CD4-positive, alpha-beta memory T cell (primary cell): ENCODE data around the gene TOB1. TPM values are rescaled to one million over a fixed set of nuclear protein-coding genes. Genes with fewer than 3 reads are reported as not detected.

Source experiments
- CTCF ChIA-PET: fragments of 350-600 bp; sonication (Branson Sonifier 250); formaldehyde crosslinking; loops from one replicate; lab custom pipeline; 2021; ENCODE audit warnings: inconsistent platforms; ENCODE audit not compliant: partially characterized antibody; lab: Charles Lee
- POLR2A ChIA-PET: fragments of 350-600 bp; sonication (Branson Sonifier 250); formaldehyde crosslinking; loops from one replicate; lab custom pipeline; 2021; ENCODE audit not compliant: partially characterized antibody; lab: Charles Lee
- DNase-seq, 5 donors: peaks; one replicate each; pipeline versions ENCODE4 v3.0.0 to v3.0.0-alpha.2; 2020 to 2022; ENCODE audit warnings: mixed read lengths in 1 of 5
- H3K27ac ChIP-seq: one replicate; pipeline ENCODE4 v1.7.0; 2013; ENCODE audit warnings: low read depth, low read length
- H3K27me3 ChIP-seq: 2 replicates; pipeline ENCODE4 v1.7.0; 2013; ENCODE audit warnings: mild to moderate bottlenecking, low read length, moderate library complexity; ENCODE audit not compliant: insufficient read depth
- H3K36me3 ChIP-seq: 2 replicates; pipeline ENCODE4 v1.7.0; 2013; ENCODE audit warnings: mild to moderate bottlenecking, low read length, moderate library complexity; ENCODE audit not compliant: insufficient read depth
- H3K4me1 ChIP-seq: 2 replicates; pipeline ENCODE4 v1.7.0; 2013; ENCODE audit warnings: mild to moderate bottlenecking, low read length, moderate library complexity; ENCODE audit not compliant: insufficient read depth
- H3K4me3 ChIP-seq, 2 donors: one replicate each; pipeline ENCODE4 v1.7.0; 2013; ENCODE audit warnings: low read length in 2 of 2, mild to moderate bottlenecking in 1 of 2
- H3K9me3 ChIP-seq, 2 donors: one replicate each; pipeline ENCODE4 v1.7.0; 2013; ENCODE audit warnings: low read length in 2 of 2, control low read depth in 1 of 2; ENCODE audit not compliant: control insufficient read depth in 1 of 2
- H3K27ac Mint-ChIP-seq, 7 donors: one replicate each; pipeline ENCODE4 v1.8.0; 2020 to 2021; ENCODE audit warnings: mixed read lengths in 7 of 7, mild to moderate bottlenecking in 6 of 7, inconsistent platforms in 3 of 7, moderate library complexity in 3 of 7
- H3K27me3 Mint-ChIP-seq, 2 donors: one replicate each; pipeline ENCODE4 v1.8.0; 2020 to 2021; ENCODE audit warnings: mixed read lengths in 2 of 2
- H3K36me3 Mint-ChIP-seq, 2 donors: one replicate each; pipeline ENCODE4 v1.8.0; 2020 to 2021; ENCODE audit warnings: mixed read lengths in 2 of 2, inconsistent platforms in 1 of 2, mild to moderate bottlenecking in 1 of 2
- H3K4me1 Mint-ChIP-seq, 4 donors: one replicate each; pipeline ENCODE4 v1.8.0; 2020 to 2021; ENCODE audit warnings: mixed read lengths in 4 of 4, mild to moderate bottlenecking in 1 of 4
- H3K4me3 Mint-ChIP-seq, 8 donors: one replicate each; pipeline ENCODE4 v1.8.0; 2020 to 2021; ENCODE audit warnings: mixed read lengths in 8 of 8, mild to moderate bottlenecking in 7 of 8, moderate library complexity in 6 of 8, inconsistent platforms in 3 of 8
- H3K9me3 Mint-ChIP-seq, 8 donors: one replicate each; pipeline ENCODE4 v1.8.0; 2020 to 2021; ENCODE audit warnings: mixed read lengths in 8 of 8, mild to moderate bottlenecking in 5 of 8, inconsistent platforms in 3 of 8, moderate library complexity in 1 of 8
- intact Hi-C: fragments of 100-400 bp; cut with micrococcal nuclease; formaldehyde crosslinking; loops from one replicate; pipeline ENCODE4 v1.15.1; 2023
- polyA plus RNA-seq, 2 donors: library from polyadenylated mRNA; unstranded; fragments of 300-500 nt; fragmentation: Illumina TruSeq; gene quantifications; one replicate each; pipeline ENCODE4 v1.2.3, GENCODE V29; 2021
- total RNA-seq, 2 experiments: library from RNA; stranded (reverse); gene quantifications; one replicate each; pipeline ENCODE4 v1.2.3, GENCODE V29; 2021

The TOB1 gene
- total and polyA plus RNA-seq, 4 experiments from 2014 or later = 74.3 to 104 (median 98.0) TPM

DNA sequence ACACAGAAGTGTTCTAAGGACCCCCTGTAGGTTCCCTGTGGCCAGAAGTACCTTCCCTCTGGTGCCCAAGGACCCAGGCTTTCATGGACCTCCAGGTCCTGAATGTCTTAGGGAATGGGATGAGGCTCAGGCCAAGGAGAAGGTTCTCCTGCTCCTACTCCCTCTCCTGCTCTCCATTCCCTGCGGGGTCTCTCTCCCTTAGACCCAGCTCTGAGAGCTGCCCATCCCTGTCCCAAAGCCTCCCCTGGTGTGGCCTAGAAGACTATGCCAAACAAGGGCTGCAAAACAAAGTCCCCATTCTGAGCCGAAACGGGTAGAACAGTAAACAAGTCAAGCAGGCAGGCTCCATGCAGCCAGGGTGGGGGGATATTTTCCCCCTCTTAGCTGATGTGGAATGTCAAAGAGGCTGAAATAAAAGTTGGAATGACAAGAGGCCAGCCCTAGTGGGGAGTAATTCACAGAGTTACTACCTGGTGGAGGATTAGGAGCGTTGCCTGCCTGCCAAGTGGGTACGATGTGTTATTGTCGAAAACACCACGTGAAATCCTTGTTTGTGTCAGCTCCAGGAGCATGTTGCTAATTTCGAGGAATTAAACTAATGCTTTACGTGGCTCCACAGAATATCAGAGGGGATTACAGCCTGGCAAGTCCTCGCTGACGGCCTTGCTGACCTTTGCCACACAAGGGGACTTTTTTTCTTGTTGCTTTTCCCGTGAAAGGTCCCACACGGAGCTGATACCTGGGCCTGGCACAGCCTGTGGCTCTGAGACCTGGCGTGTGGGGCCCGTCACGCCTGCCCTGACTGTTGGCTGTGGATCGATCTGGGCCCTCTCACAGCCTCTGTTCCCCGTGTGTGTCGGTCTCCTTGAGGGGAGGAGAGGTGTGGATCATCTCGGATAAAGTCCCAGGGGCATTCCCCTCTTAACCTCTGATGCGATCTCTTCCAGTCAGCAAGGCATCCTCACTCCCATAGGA is 27.9 kb downstream of the TOB1 start:
- no peaks in the 10 kb centered on the region for H3K27me3 ChIP-seq
- no peak overlapping the region for H3K27ac ChIP-seq
- Mint-ChIP-seq H3K4me3 (no peak overlapping the region), H3K27ac (no peak overlapping the region), H3K4me1 (peaks cover 0 to 5% (median 3%) of the 10 kb centered on the region in 4 donors), H3K9me3 (no peaks in the 10 kb centered on the region), H3K27me3 (peaks cover 4 to 10% of the 10 kb centered on the region in 2 donors), H3K36me3 (no peaks in the 10 kb centered on the region)
- no peak overlapping the region for H3K4me3 ChIP-seq
- ChIA-PET POLR2A (no interaction called here), CTCF (interaction anchor here (1.9 to 6.7 kb wide), 2 partner anchors 14 to 53 kb away, joined by 7 to 67 read pairs; no protein-coding TSS in a partner anchor)
- no peaks in the 10 kb centered on the region for H3K4me1 ChIP-seq
- H3K36me3 ChIP-seq = no peaks in the 10 kb centered on the region
- no peaks in the 10 kb centered on the region for H3K9me3 ChIP-seq
- intact Hi-C loops = no loop called here
- no peak for DNase-seq

DNA sequence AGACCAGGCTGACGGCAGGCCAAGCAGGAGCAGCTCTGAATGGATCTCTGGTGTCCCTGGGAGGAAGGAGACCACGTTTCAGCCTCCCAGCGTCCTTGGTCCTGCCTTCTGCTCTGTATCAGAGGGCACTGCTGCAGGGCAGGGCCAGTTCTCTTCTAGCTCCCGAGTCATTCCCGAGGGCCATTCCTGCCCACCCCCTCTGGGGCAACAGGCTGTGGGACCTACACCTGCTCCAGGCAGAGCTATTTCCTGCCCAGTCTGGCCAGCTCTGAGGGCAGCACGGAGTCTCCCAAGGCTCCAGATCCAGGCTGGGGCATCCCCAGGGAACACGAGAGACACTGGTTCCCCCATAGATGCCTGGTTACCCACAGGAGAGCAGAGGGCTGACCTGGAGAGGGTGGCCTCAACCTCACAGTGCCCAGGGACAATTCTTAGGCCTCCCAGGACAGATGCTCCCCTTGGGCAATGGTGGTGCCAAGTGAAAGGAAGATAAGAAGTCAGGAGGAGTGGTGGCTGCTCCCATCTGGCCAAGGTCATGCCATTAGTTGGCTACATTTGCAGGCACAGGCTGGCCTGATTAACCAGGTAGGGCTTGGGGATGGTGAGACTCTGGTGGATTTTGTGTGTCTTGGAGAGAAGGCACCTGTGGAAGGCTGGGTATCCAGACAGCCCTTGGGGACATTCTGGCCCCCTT is 28.7 kb downstream of the TOB1 start:
- Histone ChIP-seq H3K4me3 (no peak overlapping the region), H3K36me3 (no peaks in the 10 kb centered on the region), H3K4me1 (no peaks in the 10 kb centered on the region), H3K9me3 (no peaks in the 10 kb centered on the region), H3K27ac (no peak overlapping the region), H3K27me3 (no peaks in the 10 kb centered on the region)
- Mint-ChIP-seq H3K4me3 (no peak overlapping the region), H3K36me3 (no peaks in the 10 kb centered on the region), H3K9me3 (no peaks in the 10 kb centered on the region), H3K27ac (no peak overlapping the region), H3K27me3 (peaks cover 4 to 10% of the 10 kb centered on the region in 2 donors), H3K4me1 (peaks cover 0 to 5% (median 3%) of the 10 kb centered on the region in 4 donors)
- no peak for DNase-seq
- POLR2A ChIA-PET = no interaction called here
- CTCF ChIA-PET = interaction anchor here (1.2 kb wide), 1 partner anchor 55 kb away, joined by 5 read pairs; no protein-coding TSS in a partner anchor
- intact Hi-C loops = no loop called here

DNA sequence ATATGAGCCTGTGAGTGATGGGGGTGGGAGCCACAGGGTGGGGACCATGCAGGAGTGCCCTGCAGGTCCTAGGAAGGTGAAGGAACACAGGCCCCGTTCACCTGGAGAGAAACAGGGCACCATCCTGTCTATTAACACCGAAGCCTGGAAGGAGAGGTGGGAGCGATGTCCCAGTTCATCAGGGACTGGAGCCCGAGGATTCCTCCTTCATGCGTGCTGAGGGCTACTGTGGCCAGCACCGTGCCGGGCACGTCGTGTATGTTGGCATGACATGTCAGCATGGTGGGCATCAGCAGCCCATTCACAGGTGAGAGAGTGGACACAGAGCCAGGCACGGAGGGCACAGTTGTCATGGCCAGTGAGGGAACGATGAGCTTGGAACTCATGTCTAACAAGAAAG is 29.3 kb downstream of the TOB1 start:
- CTCF ChIA-PET = interaction anchor here (1.2 kb wide), 1 partner anchor 54 kb away, joined by 5 read pairs; no protein-coding TSS in a partner anchor
- no peaks in the 10 kb centered on the region for H3K9me3 ChIP-seq
- H3K27me3 ChIP-seq = no peaks in the 10 kb centered on the region
- Mint-ChIP-seq H3K27me3 (peaks cover 3 to 10% of the 10 kb centered on the region in 2 donors), H3K4me1 (peaks cover 0 to 2% (median 2%) of the 10 kb centered on the region in 4 donors), H3K4me3 (no peak overlapping the region), H3K36me3 (no peaks in the 10 kb centered on the region), H3K27ac (no peak overlapping the region), H3K9me3 (peaks cover 0 to 2% (median 0%) of the 10 kb centered on the region in 8 donors)
- no peak overlapping the region for H3K4me3 ChIP-seq
- POLR2A ChIA-PET = no interaction called here
- intact Hi-C loops = no loop called here
- no peak overlapping the region for H3K27ac ChIP-seq
- no peaks in the 10 kb centered on the region for H3K36me3 ChIP-seq
- H3K4me1 ChIP-seq = no peaks in the 10 kb centered on the region
- no peak for DNase-seq

DNA sequence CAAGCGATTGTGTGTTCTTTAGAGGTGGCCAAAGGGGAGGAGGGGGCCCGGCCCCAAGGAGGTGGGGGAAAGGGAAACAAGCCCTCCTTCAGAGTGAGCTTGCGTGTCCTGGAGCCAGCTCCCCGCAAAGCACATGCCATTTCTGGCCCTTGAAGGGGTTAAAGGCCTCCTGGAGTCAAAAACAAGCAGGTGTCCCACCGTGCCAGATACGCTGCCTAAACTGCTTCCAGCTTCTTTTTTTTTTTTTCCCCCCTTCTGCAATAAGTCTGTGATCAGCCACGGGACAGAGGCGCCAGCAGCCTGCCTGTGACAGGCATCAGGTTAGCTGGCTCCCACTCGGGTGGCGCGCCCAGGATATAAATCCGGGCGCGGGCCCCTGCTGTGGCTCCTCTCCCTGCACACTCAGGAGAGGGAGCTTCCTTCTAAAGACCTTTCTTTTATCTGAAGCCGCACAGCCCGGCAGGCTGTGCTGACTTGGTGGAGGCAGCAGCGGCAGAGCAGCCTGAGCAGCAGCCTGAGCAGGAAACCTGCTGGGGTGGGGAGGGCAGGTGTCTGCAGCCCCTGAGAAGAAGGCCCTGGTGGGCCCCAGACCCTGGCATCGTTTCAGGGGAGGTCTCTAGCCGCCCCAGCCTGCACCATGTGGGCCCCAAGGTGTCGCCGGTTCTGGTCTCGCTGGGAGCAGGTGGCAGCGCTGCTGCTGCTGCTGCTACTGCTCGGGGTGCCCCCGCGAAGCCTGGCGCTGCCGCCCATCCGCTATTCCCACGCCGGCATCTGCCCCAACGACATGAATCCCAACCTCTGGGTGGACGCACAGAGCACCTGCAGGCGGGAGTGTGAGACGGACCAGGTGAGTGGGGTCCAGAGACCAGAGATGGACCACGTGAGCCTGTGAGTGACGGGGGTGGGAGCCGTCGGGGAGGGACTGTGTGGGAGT is 30.6 kb downstream of the TOB1 start, which contains the start of gene WFIKKN2:
Gene WFIKKN2 (plus strand): TSS at position 286 of the 934 bp plus-strand sequence. CDS start 352 bp downstream, at position 638.
- H3K4me3 Mint-ChIP-seq = no peak within 1 kb of the TSS
- no peaks in the 10 kb centered on the region for H3K27me3 ChIP-seq
- no peaks in the 10 kb centered on the region for H3K36me3 Mint-ChIP-seq
- no peaks in the 10 kb centered on the region for H3K4me1 ChIP-seq
- H3K27me3 Mint-ChIP-seq = peaks cover 2 to 9% of the 10 kb centered on the region in 2 donors
- no peaks in the 10 kb centered on the region for H3K4me1 Mint-ChIP-seq
- H3K27ac ChIP-seq = no peak within 1 kb of the TSS
- H3K9me3 Mint-ChIP-seq = peaks cover 0 to 2% (median 0%) of the 10 kb centered on the region in 8 donors
- H3K36me3 ChIP-seq = no peaks in the 10 kb centered on the region
- ChIA-PET POLR2A (no interaction called here), CTCF (interaction anchor here (1.3 kb wide), 1 partner anchor 52 kb away, joined by 3 read pairs; no protein-coding TSS in a partner anchor)
- H3K27ac Mint-ChIP-seq = peak within 1 kb of the TSS in 3 of 7 donors; percentile 15 to 53 (median 24)
- intact Hi-C loops = no loop called here
- no peaks in the 10 kb centered on the region for H3K9me3 ChIP-seq
- no peak within 1 kb of the TSS for H3K4me3 ChIP-seq
- DNase-seq = no peak

DNA sequence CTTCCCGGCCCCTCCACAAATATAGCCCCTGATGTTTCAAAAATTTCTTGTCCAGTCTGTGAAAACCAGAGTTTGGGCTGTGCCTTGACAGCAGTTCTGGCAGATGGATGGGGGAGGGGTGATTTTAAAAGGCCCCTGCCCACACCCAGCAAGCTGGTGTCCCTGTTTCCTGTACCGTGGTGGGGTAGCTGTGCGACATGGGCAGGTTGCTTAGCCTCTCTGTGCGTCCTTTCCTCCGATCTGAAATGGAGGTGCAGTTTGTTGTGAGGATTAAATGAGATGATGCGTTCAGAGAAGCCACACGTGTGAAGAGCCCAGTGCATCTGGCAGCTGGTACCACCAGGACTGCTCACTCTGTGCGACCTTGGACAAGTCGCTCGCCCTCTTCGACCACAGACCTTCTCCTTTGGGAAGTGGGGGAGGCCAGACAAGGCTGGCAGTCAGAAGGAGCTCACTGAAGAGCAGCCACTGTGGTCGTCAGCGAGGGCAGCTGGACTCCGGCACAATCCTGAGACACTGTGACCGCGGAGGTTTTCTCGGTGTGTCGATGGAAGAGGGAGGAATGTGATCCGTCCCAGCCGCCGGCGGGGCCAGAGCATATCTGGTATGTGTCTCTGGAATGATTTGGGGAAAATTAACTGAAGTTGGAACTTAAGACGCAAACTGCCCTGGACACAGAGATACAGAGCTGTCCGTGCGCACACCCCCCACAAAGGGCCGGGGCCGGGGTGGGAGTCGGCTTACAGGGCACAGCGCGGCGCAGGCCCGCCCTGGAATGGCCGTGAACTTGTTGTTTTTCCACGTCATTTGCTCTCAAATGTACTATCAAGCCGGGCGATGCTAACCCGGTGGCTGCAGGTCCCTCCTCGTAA is 31.5 kb downstream of the TOB1 start:
- Mint-ChIP-seq H3K4me3 (no peak overlapping the region), H3K27ac (peak overlapping the region in 2 of 7 donors; percentile 24 to 53), H3K4me1 (no peaks in the 10 kb centered on the region), H3K27me3 (peaks cover 2 to 9% of the 10 kb centered on the region in 2 donors), H3K9me3 (peaks cover 0 to 2% (median 0%) of the 10 kb centered on the region in 8 donors), H3K36me3 (no peaks in the 10 kb centered on the region)
- CTCF ChIA-PET = interaction anchor here (1.3 to 1.4 kb wide), 2 partner anchors 17 to 52 kb away, joined by 3 to 4 read pairs; no protein-coding TSS in a partner anchor
- no peaks in the 10 kb centered on the region for H3K9me3 ChIP-seq
- no peak for DNase-seq
- no peak overlapping the region for H3K27ac ChIP-seq
- no peaks in the 10 kb centered on the region for H3K27me3 ChIP-seq
- POLR2A ChIA-PET = no interaction called here
- intact Hi-C loops = no loop called here
- H3K4me1 ChIP-seq = no peaks in the 10 kb centered on the region
- no peaks in the 10 kb centered on the region for H3K36me3 ChIP-seq
- no peak overlapping the region for H3K4me3 ChIP-seq
